ENCODE results near the gene KCTD21. TPM values are rescaled to one million over a fixed set of nuclear protein-coding genes. Genes with fewer than 3 reads are reported as not detected.

KCTD21 gene
- total and polyA plus RNA-seq, 5 donors, result 4.6 to 10.7 (median 9.7) TPM

GRCh38 chr11:78132475-78132874 is 56.0 kb downstream of the KCTD21 start:
- intact Hi-C loops (cut with DNase I), result no loop called here
- DNase-seq (no peak), ATAC-seq (peak; percentile 60 to 65)
- no peaks in the 10 kb centered on the region for H3K27me3 ChIP-seq (ENCODE audit: control insufficient read depth, insufficient read depth)
- no peaks in the 10 kb centered on the region for H3K4me1 ChIP-seq (ENCODE audit: control insufficient read depth, insufficient read depth, low read length)
- no peak overlapping the region for H3K27ac ChIP-seq (ENCODE audit: low read length)
- H3K4me3 ChIP-seq (ENCODE audit: low read length), result no peak overlapping the region
- no peaks in the 10 kb centered on the region for H3K9me3 ChIP-seq (ENCODE audit: control insufficient read depth, low read length)
- WGBS, result 70% methylated on average over 2 of the region's 2 CpGs

GRCh38 chr11:78131956-78132355 is 56.5 kb downstream of the KCTD21 start:
- no peak for DNase-seq
- intact Hi-C loops (cut with DNase I), result no loop called here
- ATAC-seq, result peak; percentile 28 to 49
- Histone ChIP-seq H3K27ac (ENCODE audit: low read length) (no peak overlapping the region), H3K4me3 (ENCODE audit: low read length) (no peak overlapping the region), H3K9me3 (ENCODE audit: control insufficient read depth, low read length) (no peaks in the 10 kb centered on the region), H3K4me1 (ENCODE audit: control insufficient read depth, insufficient read depth, low read length) (no peaks in the 10 kb centered on the region), H3K27me3 (ENCODE audit: control insufficient read depth, insufficient read depth) (no peaks in the 10 kb centered on the region)
- WGBS, result 55% methylated on average over 3 of the region's 3 CpGs

- Histone ChIP-seq H3K9me3 (ENCODE audit: control insufficient read depth, low read length) (no peaks in the 10 kb centered on the region), H3K27me3 (ENCODE audit: control insufficient read depth, insufficient read depth) (no peaks in the 10 kb centered on the region), H3K4me3 (ENCODE audit: low read length) (no peak overlapping the region), H3K27ac (ENCODE audit: low read length) (no peak overlapping the region), H3K4me1 (ENCODE audit: control insufficient read depth, insufficient read depth, low read length) (no peaks in the 10 kb centered on the region)
- DNase-seq (no peak), ATAC-seq (no peak)
- intact Hi-C loops (cut with DNase I), result no loop called here
- WGBS, result 98% methylated on average over 3 of the region's 3 CpGs
Measured at GRCh38 chr11:78127403-78127802, 61.0 kb downstream of the KCTD21 start.

Other genes starting within 250 kb of the KCTD21 start
- gene INTS4, start 194.0 kb downstream of the KCTD21 start, total RNA-seq, result 10 to 100 TPM; 14.1 to 15.3 (median 14.9) TPM
- gene INTS4, start 194.0 kb downstream of the KCTD21 start, polyA plus RNA-seq, result 9.3 TPM
- gene KCTD14, start 165.3 kb downstream of the KCTD21 start, total RNA-seq, result under 1 TPM in 3 of 4 donors, not detected in 1; 0.43 to 0.56 (median 0.45) TPM
- gene KCTD14, start 165.3 kb downstream of the KCTD21 start, polyA plus RNA-seq, result 0.36 TPM
- gene THRSP, start 124.8 kb downstream of the KCTD21 start, total RNA-seq, result 1 to 10 TPM in 2 of 4 donors, under 1 TPM in 1, not detected in 1; 0.66 to 7.3 (median 1.4) TPM
- gene THRSP, start 124.8 kb downstream of the KCTD21 start, polyA plus RNA-seq, result 80.3 TPM
- 100 to 1,000 TPM; 238 to 276 (median 258) TPM for gene NDUFC2, start 108.8 kb downstream of the KCTD21 start, total RNA-seq
- gene NDUFC2, start 108.8 kb downstream of the KCTD21 start, polyA plus RNA-seq, result 298 TPM
- 10 to 100 TPM; 13.2 to 26.0 (median 20.0) TPM for gene ALG8, start 49.0 kb downstream of the KCTD21 start, total RNA-seq
- gene ALG8, start 49.0 kb downstream of the KCTD21 start, polyA plus RNA-seq, result 27.2 TPM
- 10 to 100 TPM; 10.5 to 16.6 (median 12.1) TPM for gene USP35, start 293 bp upstream of the KCTD21 start, total RNA-seq
- gene USP35, start 293 bp upstream of the KCTD21 start, polyA plus RNA-seq, result 7.5 TPM
- 10 to 100 TPM; 16.9 to 37.3 (median 24.3) TPM for gene GAB2, start 229.2 kb upstream of the KCTD21 start, total RNA-seq
- 7.5 TPM for gene GAB2, start 229.2 kb upstream of the KCTD21 start, polyA plus RNA-seq